GM12801 (cell line): ENCODE data around the gene BTD.

ENCODE experiments used
- CTCF ChIP-seq: IDR thresholded peaks from one replicate; pipeline ENCODE4 v1.5.1; 2011; ENCODE audit warnings: control low read depth; ENCODE audit not compliant: insufficient read length; ENCODE audit errors: extremely low read depth

The BTD gene

GRCh38 chr3:15629860-15630597, 28.5 kb downstream of the BTD start:
- no peak for TF ChIP-seq CTCF

GRCh38 chr3:15630646-15631350, 29.3 kb downstream of the BTD start:
- no peak for TF ChIP-seq CTCF

GRCh38 chr3:15631426-15632211, 30.1 kb downstream of the BTD start:
- TF ChIP-seq CTCF, result no peak

GRCh38 chr3:15632212-15632580, 30.7 kb downstream of the BTD start:
- no peak for TF ChIP-seq CTCF

- no peak for TF ChIP-seq CTCF
Measured at GRCh38 chr3:15633159-15633558, 31.6 kb downstream of the BTD start.

- TF ChIP-seq CTCF, result no peak
Measured at GRCh38 chr3:15633766-15634598, 32.4 kb downstream of the BTD start.

- no peak for TF ChIP-seq CTCF
Measured at GRCh38 chr3:15634671-15635070, 33.1 kb downstream of the BTD start.
